NK-92 (cell line): ENCODE measurements around the gene MTHFD1.
A peak's percentile ranks its signal among the peaks of the same experiment; 100 is the strongest.

ENCODE experiments used
- DNase-seq: peaks from one replicate; lab custom pipeline; 2025; ENCODE audit not compliant: unreplicated experiment; lab: John Stamatoyannopoulos, UW

MTHFD1 gene

GRCh38 chr14:64488590-64489099 is 100.5 kb downstream of the MTHFD1 start:
- no peak for DNase-seq

DNA sequence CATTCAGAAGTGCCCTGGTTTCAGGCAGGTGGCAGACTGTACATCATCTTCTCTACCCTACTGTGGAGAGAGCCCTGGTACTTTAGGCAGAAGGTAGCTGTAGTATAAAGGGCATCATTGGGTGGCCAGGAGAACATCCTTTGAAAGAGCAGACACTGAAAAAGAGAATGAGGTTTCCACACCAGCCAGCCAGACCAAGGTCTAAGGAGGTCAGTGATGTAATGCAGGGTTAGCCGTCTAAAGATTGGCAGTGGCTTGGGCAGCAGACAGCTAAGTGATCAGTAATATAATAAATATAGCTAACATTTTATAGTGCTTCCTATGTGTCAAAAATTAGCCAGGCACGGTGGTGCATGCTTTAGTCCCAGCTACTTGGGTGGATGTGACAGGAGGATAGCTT is 103.5 kb downstream of the MTHFD1 start:
- no peak for DNase-seq

GRCh38 chr14:64493455-64493854 is 105.3 kb downstream of the MTHFD1 start:
- DNase-seq, result no peak

GRCh38 chr14:64495252-64495651 is 107.1 kb downstream of the MTHFD1 start:
- no peak for DNase-seq

GRCh38 chr14:64496764-64497163 is 108.6 kb downstream of the MTHFD1 start:
- DNase-seq, result no peak

DNA sequence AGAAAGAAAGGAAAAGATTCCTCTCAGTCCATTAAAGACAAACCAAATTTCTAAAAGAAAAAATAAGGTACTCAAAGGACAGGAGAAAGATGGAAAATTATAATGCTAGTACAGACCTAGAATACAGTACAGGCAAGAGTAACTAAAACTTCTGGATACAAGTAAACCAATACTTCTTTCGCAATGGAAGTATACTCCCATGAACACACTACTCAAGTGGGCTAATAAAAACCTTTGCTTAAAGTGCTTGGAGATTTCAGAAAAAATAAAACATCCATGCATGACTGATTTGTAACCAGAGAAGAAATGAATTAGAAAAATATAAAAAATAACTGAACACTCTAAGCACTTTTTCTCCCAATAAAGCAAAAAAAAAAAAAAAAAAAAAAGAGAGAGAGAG is 111.9 kb downstream of the MTHFD1 start:
- no peak for DNase-seq

DNA sequence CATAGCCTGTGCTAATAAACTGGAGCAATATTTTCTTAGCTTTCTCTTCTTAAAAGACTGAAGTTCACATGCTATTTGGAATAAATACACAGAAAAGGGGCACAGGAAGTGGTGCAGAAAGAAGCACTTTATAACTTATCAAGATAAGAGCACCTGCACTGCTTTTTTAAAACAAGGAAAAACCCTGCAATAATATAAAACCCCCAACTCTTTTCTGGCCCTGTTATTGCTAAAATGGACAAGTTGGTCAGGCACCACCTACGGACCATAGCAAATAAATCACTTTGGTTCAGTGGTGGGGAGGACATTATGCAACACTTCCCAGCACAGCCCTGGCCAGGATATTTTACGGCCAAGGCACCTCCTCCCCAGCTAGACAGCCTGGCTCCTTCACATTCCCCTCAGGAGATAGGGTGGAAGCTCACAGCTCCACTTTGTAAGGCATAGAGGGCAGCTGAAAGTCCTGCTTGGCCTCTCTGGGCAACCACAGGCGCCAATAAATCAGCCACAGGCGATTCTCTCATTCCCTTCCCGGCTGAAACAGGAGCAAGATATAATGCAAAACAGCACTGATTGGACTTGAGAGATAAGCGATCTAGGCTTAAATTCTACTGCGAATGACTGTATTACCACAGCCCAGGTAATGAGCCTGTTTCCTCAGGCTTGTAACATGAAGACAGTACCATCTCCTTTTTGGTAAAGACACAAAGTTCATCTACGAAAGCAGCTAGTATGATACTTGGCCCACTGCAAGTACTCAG is 113.4 kb downstream of the MTHFD1 start:
- DNase-seq, result no peak

- DNase-seq, result no peak
Observed at GRCh38 chr14:64502456-64502855, 114.3 kb downstream of the MTHFD1 start.

- no peak for DNase-seq
Observed at GRCh38 chr14:64502887-64503433, 114.8 kb downstream of the MTHFD1 start.

DNA sequence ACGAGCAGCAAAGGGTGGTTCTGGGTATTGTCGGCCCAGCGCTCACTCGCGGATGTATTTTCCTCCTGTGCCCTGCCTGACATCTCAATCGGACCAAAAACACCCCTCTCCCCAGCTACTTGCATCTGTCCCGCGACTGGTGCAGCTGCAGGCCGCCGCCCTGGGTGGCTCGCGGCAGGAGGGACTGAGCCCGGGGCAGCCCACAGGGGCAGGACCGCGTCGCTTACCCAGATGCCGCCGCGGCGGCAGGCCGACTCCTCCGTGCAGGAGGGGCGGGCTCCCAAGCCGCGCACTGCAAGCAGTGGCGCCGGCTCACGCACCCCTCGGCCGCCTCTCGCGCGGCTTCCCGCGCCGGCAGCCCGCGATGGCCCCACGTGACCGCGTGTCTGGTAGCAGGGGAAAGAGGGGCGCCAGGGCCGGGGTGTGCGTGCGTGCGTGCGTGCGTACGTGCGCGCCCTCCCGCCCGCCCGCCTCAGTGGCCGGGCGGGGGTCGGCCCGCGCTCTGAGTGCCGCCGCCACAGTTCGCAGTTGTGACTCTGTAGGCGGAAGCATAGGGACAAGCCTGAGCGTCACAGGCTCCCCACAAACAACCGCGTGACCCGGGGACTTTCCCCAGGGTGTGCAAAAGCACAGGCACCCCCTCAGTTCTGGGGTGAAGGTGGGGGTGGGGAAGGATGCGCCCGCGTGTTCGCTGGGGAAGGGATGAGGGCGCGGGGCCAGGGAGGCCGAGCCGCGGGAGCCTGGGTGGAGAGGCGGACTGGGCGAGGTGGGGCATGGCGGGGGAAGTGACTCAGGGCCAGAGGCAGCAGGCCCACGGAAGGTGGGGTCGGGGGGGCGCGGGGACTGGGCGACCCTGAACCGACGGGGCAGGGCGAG is 115.5 kb downstream of the MTHFD1 start, which contains the start of gene ZBTB25:
Gene ZBTB25 (minus strand): TSS at position 405 of the 876 bp plus-strand sequence. CDS start 13,305 bp downstream, outside the sequence.
- peak; percentile 82 for DNase-seq

- DNase-seq, result peak; percentile 27
Observed at GRCh38 chr14:64504310-64504896, 116.2 kb downstream of the MTHFD1 start, which contains the start of gene ZBTB1. TSS of gene ZBTB1 (plus strand) at chr14:64504770. CDS start at chr14:64521505, 16,735 bp downstream.

- DNase-seq, result no peak
Observed at GRCh38 chr14:64504897-64505794, 117.0 kb downstream of the MTHFD1 start.

DNA sequence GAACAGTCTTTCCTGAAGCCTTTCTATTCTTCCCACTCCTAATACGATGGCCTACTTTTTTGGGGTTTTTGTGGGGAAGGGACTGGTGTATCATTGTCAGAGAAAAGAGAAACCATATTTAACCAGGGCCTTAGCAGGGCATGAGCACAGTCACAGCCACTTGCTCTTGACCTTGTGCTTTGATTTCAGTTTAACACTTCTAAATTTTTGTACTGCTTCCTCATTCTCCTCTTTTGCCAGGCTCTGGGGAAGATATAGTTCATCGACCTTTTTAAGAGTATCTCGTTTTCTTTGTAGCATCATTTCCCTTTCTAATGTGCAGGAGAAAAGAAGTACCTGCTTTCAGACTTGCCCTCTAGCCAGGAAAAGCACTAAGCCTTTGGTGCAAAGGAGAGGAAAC is 118.6 kb downstream of the MTHFD1 start:
- DNase-seq, result no peak

- DNase-seq, result no peak
Observed at GRCh38 chr14:64507376-64508156, 119.4 kb downstream of the MTHFD1 start.

DNA sequence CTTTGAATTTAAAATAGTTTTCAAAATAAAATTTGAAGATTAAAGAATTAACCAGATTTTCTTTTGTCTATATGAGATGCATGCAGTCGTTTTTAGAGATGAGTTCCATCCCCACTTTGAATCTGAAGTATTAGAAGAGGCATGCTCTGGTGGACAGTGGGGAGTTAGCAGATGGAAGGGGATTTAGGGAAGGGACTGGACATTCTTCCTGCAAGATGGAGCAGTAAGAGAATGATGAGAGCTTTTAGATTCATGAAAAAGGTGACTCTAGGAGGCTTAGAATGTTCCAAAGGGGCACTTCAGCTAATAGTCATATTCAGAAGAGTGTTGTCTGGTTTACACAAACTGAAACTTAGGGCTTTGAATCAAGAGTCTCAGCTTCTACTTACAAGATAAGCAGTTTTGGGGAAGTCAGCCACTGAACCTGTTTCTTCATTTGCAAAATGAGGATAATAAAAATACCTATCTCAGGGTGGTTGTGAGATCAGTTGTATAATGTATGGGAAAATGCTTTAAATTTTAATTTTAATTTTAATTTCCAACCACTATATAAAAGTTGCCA is 120.1 kb downstream of the MTHFD1 start:
- no peak for DNase-seq

DNA sequence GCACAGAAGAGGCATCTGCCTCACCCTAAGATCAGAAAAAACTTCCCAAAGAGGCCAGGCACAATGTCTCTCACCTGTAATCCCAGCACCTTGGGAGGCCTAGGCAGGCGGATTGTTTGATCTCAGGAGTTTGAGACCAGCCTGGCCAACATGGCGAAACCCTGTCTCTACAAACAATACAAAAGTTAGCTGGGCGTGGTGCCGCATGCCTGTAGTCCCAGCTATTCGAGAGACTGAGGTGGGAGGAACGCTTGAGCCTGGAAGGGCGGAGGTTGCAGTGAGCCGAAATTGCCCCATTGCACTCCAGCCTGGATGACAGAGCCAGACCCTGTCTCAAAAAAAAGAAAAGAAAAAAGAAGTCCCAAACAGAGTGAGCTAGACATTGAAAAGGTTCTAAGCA is 120.9 kb downstream of the MTHFD1 start:
- DNase-seq, result no peak
